IMR-90 (cell line): Measurements from ENCODE around the gene DCST2. TPM values are rescaled to one million over a fixed set of nuclear protein-coding genes. Genes with fewer than 3 reads are reported as not detected.

ENCODE experiments used
- CTCF ChIP-seq: conservative IDR thresholded peaks from 2 replicates; pipeline ENCODE4 v1.5.1; 2012; ENCODE audit warnings: mild to moderate bottlenecking, low read depth, low read length, improper control_type of control experiment
- NFE2L2 ChIP-seq: fragments of 150-350 bp; IDR thresholded peaks from 2 replicates; pipeline ENCODE4 v1.6.1; 2016; ENCODE audit warnings: low read depth, mild to moderate bottlenecking, low read length
- RAD21 ChIP-seq: IDR thresholded peaks from 2 replicates; pipeline ENCODE4 v1.6.1; 2012; ENCODE audit warnings: low read length, improper control_type of control experiment
- polyA plus RNA-seq, 3 experiments: library from polyadenylated mRNA; depleted of rRNA; stranded (reverse); fragments of >200 nt; gene quantifications; 2 replicates each; pipeline ENCODE4 v1.2.3, GENCODE V29; 2012; ENCODE audit warnings: low replicate concordance in 1 of 3
- total RNA-seq: library from RNA; depleted of rRNA; stranded (reverse); fragments of >200 nt; gene quantifications from 2 replicates; pipeline ENCODE4 v1.2.3, GENCODE V29; 2012

The DCST2 gene
- total and polyA plus RNA-seq, 2 of the 4 experiments (the other 2 are of a cell fraction) = 0.14 TPM; not detected in 1

DNA sequence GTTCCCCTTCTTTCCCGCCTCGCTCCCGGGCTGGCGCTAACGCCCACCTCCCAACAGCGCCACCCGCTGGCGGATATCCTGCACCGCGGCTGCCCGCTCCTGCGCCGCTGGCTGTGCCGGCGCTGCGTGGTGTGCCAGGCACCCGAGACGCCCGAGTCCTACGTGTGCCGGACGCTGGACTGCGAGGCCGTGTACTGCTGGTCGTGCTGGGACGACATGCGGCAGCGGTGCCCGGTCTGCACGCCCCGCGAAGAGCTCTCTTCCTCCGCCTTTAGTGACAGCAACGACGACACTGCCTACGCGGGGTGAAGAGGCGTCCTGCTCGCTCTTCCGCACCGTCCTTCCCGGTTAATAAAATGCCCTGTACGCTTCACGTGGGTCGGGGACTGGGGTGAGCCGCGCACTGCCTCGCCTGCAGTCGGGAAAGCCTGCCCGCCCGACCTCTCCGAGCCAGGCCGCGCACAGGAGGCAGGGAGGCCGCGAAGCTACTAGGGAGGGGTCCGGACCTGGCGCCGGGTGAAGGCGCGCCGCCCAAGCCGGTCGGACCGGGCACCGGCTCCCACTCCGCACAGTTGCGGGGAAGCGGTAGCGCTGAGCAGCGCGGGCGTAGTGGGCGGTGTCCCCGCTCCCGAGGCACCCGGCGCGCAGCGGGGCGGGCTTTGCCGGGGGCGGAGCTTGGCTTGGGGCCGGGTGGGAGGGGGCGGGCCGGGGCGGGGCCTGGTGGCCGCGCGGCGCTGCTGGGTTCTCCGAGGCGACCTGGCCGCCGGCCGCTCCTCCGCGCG is 17.2 kb upstream of the DCST2 start, which contains the start of gene ADAM15 (continued):
- TF ChIP-seq CTCF (peak; percentile 85), RAD21 (peak; percentile 53), NFE2L2 (no peak)
